ENCODE results near the gene MADCAM1.

The MADCAM1 gene

DNA sequence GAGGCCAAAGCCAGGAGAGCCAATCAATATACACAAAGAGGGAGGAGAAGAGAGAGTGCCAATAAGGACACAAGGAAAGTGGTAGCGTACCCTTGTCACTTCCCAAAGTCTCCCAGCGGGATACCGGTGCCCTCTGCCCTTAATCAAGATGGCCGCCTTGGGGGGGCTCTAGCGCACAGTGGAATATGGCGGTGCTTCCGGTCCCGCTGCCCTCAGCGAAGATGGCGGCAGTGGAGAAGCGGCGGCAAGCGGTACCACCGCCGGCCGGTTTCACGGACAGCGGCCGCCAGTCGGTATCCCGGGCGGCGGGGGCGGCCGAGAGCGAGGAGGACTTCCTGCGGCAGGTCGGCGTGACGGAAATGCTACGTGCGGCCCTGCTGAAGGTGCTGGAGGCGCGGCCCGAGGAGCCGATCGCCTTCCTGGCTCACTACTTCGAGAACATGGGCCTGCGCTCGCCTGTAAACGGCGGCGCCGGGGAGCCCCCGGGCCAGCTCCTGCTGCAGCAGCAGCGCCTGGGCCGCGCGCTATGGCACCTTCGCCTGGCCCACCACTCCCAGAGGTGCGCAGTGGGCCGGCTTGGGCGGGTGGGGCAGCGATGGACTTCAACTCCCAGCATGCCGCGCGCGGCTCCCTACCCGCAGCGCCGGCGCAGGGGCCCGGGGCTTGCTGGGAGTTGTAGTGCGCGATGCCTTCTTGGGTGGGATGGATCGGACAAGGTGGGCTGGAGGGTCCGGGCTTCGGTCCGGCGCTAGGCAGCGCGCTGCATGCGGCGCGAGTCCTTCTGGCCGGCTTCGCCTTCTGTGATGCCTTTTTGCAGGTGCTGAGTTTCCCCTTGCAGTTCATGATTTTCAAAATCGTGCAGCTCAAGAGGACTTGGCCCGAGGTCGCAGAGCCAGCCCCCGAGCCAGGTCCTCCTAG lies 11.3 kb downstream of the MADCAM1 start, which contains the start of gene TPGS1:
TSS of gene TPGS1 (plus strand) at position 212 of the 918 bp plus-strand sequence. CDS start at position 222, 10 bp downstream.
- no peak for FAIRE-seq
- TF ChIP-seq, protein P1, sequence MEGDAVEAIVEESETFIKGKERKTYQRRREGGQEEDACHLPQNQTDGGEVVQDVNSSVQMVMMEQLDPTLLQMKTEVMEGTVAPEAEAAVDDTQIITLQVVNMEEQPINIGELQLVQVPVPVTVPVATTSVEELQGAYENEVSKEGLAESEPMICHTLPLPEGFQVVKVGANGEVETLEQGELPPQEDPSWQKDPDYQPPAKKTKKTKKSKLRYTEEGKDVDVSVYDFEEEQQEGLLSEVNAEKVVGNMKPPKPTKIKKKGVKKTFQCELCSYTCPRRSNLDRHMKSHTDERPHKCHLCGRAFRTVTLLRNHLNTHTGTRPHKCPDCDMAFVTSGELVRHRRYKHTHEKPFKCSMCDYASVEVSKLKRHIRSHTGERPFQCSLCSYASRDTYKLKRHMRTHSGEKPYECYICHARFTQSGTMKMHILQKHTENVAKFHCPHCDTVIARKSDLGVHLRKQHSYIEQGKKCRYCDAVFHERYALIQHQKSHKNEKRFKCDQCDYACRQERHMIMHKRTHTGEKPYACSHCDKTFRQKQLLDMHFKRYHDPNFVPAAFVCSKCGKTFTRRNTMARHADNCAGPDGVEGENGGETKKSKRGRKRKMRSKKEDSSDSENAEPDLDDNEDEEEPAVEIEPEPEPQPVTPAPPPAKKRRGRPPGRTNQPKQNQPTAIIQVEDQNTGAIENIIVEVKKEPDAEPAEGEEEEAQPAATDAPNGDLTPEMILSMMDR (IDR thresholded peaks at IDR 0.05; ENCODE audit: insufficient read depth, missing control alignments), result no peak
- peak; percentile 91 for DNase-seq (ENCODE audit: insufficient read length, low spot score)

DNA sequence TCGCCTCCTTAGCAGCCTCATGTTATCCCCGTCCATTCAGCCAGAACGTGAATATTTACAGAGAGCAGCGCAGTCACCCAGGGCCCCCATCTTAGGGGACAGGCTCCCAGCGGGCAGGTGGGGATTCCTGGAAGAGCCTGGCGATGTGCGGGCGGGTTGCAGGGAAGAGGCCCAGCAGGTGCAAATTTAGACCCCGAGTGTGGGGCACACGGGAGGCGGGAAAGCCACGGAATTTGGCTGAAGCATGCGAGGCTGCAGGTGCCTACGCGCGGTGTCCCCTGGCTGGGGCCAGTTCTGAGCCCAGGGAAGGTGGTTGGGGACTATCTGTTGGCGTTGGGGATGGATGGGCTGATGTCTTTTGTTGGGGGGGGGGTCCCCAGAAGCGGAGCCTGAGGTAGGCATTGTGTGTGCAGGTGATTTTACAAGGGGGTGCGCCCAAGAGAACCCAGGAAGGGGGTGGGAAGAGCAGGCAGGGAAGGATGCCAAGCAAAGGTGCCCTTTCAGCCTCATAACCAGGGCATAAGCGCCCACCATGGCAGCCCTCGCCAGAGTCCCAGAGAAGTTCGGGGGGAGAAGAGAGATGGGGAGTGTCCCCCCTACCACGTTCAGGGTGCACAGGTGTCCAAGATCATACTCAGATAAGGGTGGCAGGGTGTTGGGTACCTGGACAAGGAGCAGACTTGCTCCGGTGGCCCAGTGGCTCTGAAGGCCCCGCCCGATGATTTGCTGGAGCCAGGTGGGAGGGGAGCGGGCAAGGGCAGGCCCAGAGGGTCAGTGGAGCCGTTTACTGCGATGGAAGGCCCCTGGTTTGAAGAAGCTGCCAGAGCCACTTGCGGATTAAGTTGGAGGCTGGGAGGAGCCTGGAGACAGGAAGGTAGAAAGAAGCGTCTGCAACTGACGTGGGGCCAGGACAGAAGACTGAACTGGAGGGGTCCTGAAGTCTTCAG lies 12.2 kb downstream of the MADCAM1 start:
- FAIRE-seq (no peak), DNase-seq (ENCODE audit: insufficient read length, low spot score) (no peak)
- TF ChIP-seq, protein P1 (IDR thresholded peaks at IDR 0.05; ENCODE audit: insufficient read depth, missing control alignments), result no peak

DNA sequence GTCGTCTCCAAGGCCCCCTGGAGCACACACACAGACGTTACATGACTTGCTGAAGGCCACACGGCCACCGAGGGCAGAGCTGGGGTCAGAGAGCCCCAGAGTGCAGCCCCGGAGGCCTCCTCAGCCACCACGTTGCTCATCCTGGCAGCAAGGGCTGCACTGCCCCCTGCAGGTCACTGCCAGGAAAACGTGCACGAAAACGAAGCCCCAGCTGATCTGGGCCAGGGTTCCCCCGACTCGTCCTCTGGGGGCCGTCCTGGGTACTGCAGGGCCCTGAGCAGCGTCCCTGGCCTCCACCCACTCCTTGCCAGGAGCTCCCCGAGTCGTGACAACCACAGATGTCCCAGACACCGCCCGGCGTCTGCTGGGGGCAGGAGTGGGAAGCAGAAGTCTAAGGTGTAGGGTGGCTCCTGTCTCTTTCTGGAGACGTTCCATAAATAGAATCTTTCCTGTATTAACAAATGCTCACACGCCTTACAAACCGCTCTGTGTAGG lies 14.4 kb downstream of the MADCAM1 start:
- TF ChIP-seq, protein P1 (IDR thresholded peaks at IDR 0.05; ENCODE audit: insufficient read depth, missing control alignments), result peak; percentile 85
- DNase-seq (ENCODE audit: insufficient read length, low spot score), result peak; percentile 94
- no peak for FAIRE-seq

DNA sequence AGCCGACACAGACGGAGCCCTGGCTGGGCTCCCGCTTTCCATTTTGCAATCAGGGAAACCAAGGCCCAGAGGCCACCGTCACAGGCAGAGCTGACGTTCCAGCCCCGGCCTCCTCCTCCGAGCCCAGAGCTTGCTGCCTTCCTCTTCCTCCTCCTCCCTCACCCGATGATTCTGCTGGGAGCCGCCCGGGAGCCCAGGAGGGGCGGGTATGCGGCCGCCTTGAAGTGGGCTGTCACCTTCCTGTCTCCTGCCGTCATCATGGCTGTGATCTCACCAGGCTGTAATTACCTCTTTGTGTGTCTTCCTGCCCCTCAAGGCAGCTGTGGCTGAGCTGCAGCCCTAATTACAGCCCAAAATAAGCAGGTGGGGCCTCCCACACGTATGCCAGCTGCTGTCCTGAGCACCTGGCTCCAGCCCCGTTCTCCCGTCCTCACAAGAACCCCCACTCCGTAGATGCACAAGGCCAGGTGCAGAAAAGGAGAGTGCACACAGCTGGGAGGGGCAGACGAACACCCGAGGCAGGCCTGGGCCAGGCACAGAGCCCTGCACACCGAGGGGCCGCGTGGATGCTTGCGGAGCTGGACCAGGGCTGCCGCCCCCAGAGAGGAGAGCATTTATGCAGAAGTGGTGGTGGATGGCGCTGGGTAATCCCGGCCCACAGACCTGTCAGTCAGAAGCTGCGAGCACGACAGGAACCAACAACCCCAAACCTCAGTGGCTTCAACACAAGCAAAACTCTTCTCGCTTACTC lies 15.0 kb downstream of the MADCAM1 start:
- TF ChIP-seq, protein P1 (IDR thresholded peaks at IDR 0.05; ENCODE audit: insufficient read depth, missing control alignments), result no peak
- DNase-seq (ENCODE audit: insufficient read length, low spot score), result no peak
- FAIRE-seq, result no peak

DNA sequence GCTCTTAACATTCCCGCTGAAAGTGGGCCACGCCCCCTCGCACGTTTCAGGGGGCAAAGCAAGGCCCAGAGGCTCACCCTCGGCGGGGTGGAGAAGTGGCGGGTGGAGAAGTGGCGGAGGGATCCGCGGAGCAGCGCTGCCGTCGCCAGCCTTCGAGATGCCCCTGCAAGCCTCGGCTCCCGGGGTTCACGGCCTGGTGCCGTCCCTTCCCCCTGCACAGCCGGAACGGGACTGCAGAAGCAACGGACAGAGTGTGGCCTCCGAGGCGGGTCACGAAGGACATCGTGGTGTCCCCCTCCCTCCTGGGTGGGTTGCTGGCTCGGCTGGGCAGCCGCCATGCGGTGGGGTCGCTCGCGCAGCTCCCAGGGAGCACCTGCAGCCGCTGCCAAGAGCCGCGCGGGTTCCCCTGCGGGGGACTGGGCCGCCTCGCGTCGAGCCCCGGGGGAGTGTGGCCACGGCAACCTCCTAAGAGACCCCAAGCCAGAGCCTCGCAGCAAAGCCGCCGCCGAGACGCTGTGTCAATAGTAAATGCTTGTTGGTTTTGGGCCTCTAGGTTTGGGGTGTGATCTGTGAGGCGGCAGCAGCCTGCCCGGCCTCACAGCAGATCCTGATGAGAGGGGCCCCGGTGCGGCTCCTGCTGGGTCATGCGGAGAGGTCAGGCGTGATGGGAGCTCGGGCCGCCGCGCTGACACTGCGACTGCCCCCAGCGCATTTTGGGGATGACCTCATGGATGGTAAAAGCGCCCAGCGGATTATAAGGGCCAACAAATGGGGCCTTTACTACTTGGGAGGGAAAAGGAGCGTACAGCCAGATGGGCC lies 16.5 kb downstream of the MADCAM1 start:
- TF ChIP-seq, protein P1 (IDR thresholded peaks at IDR 0.05; ENCODE audit: insufficient read depth, missing control alignments), result no peak
- DNase-seq (ENCODE audit: insufficient read length, low spot score) (no peak), FAIRE-seq (no peak)
